Activated CD8-positive, alpha-beta memory T cell treated with anti-CD3 and anti-CD28 coated beads, Interleukin-2, amount 50 U/mL, for 1 hour (primary cell): ENCODE results near the gene PXK.

Experiments
- DNase-seq: peaks from one replicate; pipeline ENCODE4 v3.0.0-alpha.2; 2020; ENCODE audit errors: extremely low read depth

PXK gene

DNA sequence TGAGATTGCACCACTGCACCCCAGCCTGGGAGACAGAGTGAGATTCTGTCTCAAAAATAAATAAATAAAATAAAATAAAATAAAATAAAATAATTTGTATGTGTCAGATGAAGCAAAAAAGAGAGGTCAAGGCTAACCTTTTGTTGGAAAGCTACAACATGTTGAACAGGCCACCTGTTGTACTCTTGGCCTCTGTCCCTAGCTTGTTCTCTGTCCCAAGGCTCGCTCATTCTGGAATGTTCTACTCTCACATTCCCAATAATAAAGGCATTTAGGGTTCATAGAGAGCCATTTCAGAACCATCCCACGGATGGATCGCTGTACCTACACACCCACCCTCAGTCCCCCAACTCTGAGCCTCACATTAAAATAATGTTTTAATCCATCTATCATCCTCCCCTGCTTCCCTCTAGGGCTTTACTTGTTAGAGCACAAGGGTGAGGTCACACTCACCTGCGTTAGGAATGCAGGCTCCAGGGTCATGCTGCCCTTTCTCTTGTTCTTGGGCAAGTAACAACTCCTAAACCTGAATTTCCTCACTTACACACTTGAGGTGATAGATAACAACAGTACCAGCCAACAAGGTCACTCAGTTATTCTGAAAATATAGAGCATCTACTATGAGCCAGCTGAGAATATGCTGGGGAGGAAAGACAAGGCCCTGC lies 134.3 kb downstream of the PXK start:
- no peak for DNase-seq

GRCh38 chr3:58469096-58469495 lies 136.4 kb downstream of the PXK start:
- no peak for DNase-seq

DNA sequence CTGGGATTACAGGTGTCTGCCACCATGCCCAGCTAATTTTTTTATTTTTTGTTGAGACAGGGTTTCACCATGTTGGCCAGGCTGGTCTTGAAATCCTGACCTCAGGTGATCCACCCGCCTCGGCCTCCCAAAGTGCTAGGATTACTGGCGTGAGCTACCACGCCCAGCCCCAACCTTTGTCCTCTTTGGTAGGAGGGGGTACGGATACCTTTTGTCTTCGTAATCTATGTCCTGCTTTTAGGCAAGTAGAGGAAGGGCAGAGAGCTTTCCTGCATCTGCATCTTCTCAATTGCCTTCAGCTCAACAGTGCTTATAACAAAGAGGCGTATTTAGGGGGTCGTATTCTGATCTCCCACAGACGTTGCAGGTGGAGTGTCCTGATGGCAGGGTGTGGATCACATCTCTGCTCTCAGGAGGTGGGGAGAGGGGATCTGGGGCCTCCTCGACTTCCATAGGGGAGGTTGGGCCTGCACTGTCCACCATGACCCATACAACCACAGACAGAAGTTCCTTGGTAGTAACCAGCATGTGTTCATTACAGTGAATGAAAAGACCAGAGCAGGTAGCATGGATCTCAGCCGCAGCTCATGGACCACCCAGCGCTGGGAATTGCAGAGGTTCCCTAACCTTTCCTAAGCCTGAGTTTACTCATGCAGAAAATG lies 137.8 kb downstream of the PXK start:
- DNase-seq: no peak

DNA sequence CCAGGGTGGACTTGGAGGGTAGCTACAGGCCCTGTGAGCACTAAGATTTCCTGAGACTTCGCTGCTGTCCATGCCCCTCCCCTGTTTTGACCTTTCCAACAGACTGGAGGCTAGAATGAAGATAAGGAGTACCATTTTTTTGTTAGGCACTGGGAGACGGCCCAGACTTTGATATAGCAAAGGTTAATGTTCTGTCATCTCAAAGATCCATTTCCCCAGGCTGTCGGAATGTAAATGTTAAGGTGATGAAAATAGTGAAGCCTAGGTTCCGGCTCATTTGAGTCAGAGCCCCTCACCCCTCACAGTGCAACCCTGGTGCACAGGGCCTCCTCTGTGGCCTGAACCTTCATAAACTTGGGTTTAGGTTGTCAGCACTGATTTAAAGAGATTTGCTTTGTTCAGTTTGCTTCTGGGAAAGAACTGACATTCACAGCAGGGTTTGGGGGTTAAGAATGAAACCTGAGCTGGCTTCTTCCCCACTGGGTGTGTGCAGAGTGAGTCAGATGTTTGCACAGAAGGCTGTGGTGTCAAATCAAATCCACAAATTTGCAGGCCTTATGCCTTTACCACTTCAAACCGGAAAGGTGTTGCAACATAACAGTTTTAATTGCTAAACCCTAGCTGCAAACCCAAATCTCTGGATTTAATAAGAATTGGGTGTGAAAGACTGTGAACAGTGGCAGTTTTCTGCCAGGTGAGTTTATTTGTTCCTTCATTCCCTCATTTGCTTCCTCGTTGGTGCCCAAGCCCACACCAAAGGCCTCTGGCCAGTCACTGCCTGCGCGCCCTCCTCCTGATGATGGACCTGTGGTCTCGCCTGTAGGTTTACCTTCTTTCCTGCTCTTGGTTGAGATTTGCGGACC lies 138.6 kb downstream of the PXK start:
- peak; percentile 16 for DNase-seq

DNA sequence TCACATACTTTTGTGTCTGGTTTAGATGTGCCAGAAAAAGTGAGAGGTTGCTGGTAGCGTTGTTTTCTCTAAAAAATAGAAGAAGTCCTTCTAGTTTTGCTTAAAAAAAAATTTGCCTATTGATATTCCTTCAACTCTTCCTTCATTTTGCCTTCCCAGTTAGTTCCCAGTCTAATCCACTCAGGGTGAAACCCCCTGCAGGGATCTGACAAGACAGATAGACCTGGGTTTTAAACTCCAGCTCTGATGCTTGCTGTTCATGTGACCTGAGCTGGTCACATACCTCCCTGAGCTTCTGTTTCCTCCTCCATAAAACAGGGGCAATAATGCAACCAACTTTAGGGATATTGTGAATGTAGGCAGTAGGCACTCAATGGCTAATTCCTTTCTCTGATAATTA lies 140.6 kb downstream of the PXK start:
- DNase-seq: no peak

DNA sequence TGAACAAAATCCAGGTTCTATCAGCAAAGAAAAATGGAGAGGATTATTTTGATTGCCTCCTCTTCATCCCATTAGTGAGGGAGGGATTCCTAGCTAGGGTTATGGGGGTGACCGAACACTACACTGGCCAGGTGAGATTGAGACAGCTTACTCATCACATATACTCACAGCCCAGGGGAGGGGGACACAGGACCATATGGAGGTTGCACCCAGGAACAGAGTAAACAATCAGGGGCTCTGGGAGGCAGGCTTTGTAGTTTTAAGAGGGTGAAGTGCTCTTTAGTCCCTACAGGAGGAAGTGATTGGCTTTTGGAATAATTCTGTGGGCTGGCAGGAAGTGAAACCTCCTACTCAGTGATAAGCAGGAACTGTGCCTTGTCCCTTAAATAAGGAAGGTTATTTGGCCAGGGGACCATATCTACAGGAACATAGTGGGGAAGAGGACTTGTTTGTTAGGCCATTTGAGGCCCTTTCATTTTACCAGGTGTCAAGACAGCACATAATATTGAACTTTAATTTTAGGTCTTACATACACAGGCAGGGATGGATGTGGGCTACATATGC lies 141.7 kb downstream of the PXK start:
- DNase-seq: no peak

- DNase-seq: no peak
Observed at GRCh38 chr3:58474967-58475578, 142.4 kb downstream of the PXK start.
